T-helper 2 cell treated with Interferon-gamma antibody and Interleukin-4, amounts not matched to agents 100 ng/mL and 5 ng/mL, for 36 hours (primary cell): ENCODE results near the gene EPB41L1. TPM values are rescaled to one million over a fixed set of nuclear protein-coding genes. Genes with fewer than 3 reads are reported as not detected.

Experiments
- intact Hi-C: fragments of 100-400 bp; cut with micrococcal nuclease; formaldehyde crosslinking; loops from one replicate; pipeline ENCODE4 v1.15.1; 2023
- total RNA-seq: library from RNA; stranded (reverse); gene quantifications from 2 replicates; pipeline ENCODE4 v1.2.3, GENCODE V29; 2022

The EPB41L1 gene
- total RNA-seq, 1 donor from 2014 or later: not detected

DNA sequence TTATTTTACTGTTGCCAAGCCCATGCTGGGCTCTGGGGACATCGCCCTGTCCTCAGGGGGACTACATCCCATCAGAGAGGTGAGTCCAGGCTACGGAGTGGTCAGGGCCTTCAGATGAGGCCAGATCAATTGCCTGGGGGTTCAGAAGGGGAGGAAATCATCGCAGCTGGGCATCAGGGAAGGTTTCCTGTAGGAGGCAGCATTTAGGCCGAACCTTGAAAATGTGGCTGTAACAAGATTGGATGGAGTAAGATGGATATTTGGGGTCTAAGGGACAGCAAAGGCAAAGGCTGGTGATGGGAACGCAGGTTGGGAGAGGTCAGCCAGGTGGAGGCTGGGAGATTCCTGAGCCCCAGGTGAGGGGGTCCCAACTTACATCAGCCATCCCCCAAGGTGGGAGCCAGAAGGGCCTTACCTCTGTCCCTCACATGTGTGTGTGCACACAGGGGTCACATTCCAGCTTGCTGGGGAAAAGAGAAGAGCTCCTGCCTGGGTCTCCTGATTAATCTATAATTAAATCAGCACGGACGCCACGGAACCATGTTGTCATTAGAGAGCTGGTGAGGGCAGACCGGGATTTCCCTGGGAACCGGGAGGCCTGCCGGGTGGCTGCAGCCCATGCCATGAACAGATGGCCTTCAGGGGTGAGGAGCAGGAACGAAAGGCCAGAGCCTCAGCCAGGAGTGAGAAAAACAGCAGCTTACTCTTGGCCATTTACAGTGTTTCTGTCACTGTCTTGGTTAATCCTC, 121.1 kb downstream of the EPB41L1 start:
- intact Hi-C loops: no loop called here

DNA sequence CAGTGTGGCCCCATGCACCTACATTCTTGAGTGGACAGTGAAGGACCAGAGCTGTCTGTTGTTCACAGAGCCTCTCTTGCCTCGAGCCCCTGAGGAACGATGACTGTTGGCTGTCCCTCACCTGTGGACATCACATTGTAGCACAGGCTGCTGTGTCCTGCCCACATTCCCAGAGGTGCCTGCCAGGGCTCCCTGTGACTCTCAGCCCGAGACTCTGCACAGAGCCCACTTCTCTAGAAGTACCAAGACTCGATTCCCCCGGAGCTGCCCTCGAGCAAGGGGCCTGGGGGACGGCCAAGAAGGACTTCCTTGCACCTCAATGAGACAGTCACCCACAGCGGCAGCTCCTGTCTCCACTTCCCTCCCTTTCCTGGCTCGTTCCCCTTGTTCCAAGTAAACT, 123.0 kb downstream of the EPB41L1 start:
- intact Hi-C loops: no loop called here

DNA sequence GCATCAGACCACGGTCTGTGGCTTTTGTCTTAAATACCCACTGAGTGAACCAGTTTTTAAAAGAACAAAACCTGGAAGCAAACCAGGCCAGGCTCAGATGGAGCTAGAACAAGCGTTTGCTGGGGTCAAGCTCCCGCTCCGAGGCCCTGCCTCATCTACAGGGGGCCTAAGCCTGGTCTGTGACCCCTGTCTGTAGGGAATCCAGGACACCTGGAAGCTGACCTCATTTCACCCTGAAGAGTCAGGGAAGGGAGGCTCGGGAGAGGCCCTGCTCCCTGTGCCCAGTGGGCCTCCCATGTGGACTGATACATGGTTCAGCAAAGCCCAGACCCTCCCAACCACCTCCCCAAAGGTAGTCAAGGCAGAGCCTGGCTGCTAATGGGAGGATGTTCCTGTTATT, 124.8 kb downstream of the EPB41L1 start:
- intact Hi-C loops: no loop called here

DNA sequence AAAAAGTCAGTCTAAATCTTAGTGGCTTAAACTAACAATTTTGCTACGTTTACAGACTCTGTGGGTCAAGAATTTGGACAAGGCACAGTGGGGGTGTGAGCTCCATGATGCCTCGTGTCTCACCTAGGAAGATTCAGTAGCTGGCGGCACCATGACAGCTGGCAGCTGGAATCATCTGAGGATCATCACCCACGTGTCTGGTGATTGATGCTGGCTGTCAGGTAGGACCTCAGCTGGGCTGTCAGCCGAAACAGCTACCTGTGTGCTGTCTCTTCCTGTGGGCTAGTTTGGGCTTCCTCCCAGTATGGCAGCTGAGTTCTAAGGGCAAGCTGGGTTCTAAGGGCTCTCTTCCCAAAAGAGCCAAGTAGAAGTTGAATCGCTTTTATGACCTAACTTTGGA, 125.2 kb downstream of the EPB41L1 start:
- intact Hi-C loops: no loop called here

DNA sequence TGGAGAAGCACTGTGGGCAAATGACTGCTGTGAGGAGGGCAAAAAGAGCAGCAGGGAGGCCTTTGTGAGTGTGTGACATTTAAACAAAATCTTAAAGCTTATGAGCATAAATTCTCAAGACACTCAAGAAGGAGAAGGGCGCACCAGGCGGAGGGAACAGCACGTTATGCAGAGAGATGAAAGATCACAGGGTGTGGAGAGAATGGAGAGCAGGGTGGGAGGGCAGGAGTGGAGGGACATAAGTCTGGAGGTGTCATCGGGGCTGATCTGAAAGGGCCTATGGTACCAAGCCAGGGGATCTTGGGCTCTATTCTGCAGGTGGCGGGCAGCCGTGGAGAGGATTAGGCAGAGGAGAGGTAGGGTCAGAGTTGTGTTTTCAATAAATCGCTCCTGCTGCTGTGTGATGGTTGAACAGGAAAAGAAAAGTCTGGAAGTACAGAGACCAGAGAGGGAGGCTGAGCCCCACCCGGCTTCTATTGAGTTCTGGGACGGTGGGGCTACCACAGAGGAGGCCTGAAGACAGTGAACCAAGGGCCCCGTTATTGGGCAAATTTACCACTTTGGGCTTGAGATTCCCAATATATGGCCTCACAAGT, 127.3 kb downstream of the EPB41L1 start:
- intact Hi-C loops: no loop called here

Other genes starting within 250 kb of the EPB41L1 start
- gene SCAND1, start 200.2 kb upstream of the EPB41L1 start, total RNA-seq: 35.4 and 37.9 TPM in 2 replicates
- 3.5 and 4.0 TPM in 2 replicates for gene CNBD2, start 186.2 kb upstream of the EPB41L1 start, total RNA-seq
- 24.8 and 25.2 TPM in 2 replicates for gene AAR2, start 81.7 kb downstream of the EPB41L1 start, total RNA-seq
- 24.0 and 30.9 TPM in 2 replicates for gene DLGAP4, start 151.6 kb downstream of the EPB41L1 start, total RNA-seq